Stomach (tissue), 4 donors: ENCODE data around the gene RNU6-1.

Experiments
- POLR2AphosphoS5 ChIP-seq, 3 donors: sonication (generic); formaldehyde crosslinking; IDR thresholded peaks; one replicate each; pipeline ENCODE4 v1.6.1; 2016; ENCODE audit warnings: antibody characterized with exemption in 3 of 3
- TF ChIP-seq, protein P1 (sequence below), 7 experiments: fragments of 450-650 bp in 4 of 7; fragments of 200-600 bp in 3 of 7; sonication (generic) in 3 of 7; IDR thresholded peaks; one replicate each; pipeline ENCODE4 v1.5.1; 2016 to 2019; ENCODE audit warnings: antibody characterized with exemption in 7 of 7, control low read depth in 2 of 7, mild to moderate bottlenecking in 1 of 7

- TF ChIP-seq POLR2AphosphoS5 (IDR thresholded peaks at IDR 0.05) = no peak
- TF ChIP-seq, protein P1, sequence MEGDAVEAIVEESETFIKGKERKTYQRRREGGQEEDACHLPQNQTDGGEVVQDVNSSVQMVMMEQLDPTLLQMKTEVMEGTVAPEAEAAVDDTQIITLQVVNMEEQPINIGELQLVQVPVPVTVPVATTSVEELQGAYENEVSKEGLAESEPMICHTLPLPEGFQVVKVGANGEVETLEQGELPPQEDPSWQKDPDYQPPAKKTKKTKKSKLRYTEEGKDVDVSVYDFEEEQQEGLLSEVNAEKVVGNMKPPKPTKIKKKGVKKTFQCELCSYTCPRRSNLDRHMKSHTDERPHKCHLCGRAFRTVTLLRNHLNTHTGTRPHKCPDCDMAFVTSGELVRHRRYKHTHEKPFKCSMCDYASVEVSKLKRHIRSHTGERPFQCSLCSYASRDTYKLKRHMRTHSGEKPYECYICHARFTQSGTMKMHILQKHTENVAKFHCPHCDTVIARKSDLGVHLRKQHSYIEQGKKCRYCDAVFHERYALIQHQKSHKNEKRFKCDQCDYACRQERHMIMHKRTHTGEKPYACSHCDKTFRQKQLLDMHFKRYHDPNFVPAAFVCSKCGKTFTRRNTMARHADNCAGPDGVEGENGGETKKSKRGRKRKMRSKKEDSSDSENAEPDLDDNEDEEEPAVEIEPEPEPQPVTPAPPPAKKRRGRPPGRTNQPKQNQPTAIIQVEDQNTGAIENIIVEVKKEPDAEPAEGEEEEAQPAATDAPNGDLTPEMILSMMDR (IDR thresholded peaks at IDR 0.05) = no peak
These were observed 10.0 kb downstream of the RNU6-1 start for GRCh38 chr15:67829647-67830504.
